Measurements from ENCODE around the gene NAT14.

GRCh38 chr19:55503157-55503501 lies 18.1 kb downstream of the NAT14 start:
- no peak for TF ChIP-seq POLR2AphosphoS5 (IDR thresholded peaks at IDR 0.05)
- no peak for TF ChIP-seq CTCF (IDR thresholded peaks at IDR 0.05; ENCODE audit: poor library complexity, severe bottlenecking)
- TF ChIP-seq EZH2 (IDR thresholded peaks at IDR 0.05; ENCODE audit: borderline replicate concordance, insufficient read depth, low read length, poor library complexity, severe bottlenecking) = no peak
- no peak for TF ChIP-seq TAF1 (IDR thresholded peaks at IDR 0.05; ENCODE audit: low read depth)
- TF ChIP-seq RAD21 (conservative IDR thresholded peaks at IDR 0.05) = no peak
- TF ChIP-seq REST (IDR thresholded peaks at IDR 0.05; ENCODE audit: borderline replicate concordance) = no peak
- TF ChIP-seq EP300 (conservative IDR thresholded peaks at IDR 0.05; ENCODE audit: poor library complexity, severe bottlenecking) = no peak
- TF ChIP-seq SMC3 (conservative IDR thresholded peaks at IDR 0.05; ENCODE audit: poor library complexity) = no peak

Measured in neural cell (in vitro differentiated cells).